ENCODE results near the gene CERS1.

DNA sequence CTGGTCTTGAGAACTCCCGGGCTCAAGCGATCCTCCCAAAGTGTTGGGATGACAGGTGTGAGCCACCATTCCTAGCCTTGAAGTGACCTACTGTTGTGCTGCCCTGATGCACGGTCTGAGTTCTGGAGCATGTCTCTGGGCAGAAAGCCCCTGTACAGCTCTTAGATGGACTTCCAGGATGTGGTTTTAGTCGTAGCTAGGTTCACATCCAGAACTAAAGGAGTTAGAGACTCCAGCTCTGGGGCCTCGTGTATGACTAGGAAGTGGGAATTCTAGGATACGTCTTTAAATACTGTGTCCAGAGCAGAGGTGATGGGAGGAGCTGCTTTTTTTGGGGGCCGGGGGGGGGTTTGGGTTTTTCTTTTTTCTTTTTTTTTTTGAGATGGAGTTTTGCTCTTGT, 52.0 kb downstream of the CERS1 start:
- TF ChIP-seq, protein P1, sequence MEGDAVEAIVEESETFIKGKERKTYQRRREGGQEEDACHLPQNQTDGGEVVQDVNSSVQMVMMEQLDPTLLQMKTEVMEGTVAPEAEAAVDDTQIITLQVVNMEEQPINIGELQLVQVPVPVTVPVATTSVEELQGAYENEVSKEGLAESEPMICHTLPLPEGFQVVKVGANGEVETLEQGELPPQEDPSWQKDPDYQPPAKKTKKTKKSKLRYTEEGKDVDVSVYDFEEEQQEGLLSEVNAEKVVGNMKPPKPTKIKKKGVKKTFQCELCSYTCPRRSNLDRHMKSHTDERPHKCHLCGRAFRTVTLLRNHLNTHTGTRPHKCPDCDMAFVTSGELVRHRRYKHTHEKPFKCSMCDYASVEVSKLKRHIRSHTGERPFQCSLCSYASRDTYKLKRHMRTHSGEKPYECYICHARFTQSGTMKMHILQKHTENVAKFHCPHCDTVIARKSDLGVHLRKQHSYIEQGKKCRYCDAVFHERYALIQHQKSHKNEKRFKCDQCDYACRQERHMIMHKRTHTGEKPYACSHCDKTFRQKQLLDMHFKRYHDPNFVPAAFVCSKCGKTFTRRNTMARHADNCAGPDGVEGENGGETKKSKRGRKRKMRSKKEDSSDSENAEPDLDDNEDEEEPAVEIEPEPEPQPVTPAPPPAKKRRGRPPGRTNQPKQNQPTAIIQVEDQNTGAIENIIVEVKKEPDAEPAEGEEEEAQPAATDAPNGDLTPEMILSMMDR (IDR thresholded peaks at IDR 0.05) = no peak
- TF ChIP-seq POLR2A (IDR thresholded peaks at IDR 0.05) = no peak
